PC-9 (cell line): ENCODE results near the gene SERTM1. TPM values are rescaled to one million over a fixed set of nuclear protein-coding genes. Genes with fewer than 3 reads are reported as not detected.

Experiments
- BruUV-seq: library from RNA; stranded (reverse); fragments of 400-500 nt; replicated peaks from 2 replicates; lab custom pipeline; 2021; lab: Mats Ljungman, UMichigan
- CTCF ChIA-PET: fragments of 300-600 bp; sonication (Branson Sonifier 250); formaldehyde crosslinking; loops from one replicate; lab custom pipeline; 2022; ENCODE audit warnings: antibody characterized with exemption; lab: Charles Lee
- POLR2A ChIA-PET: fragments of 300-600 bp; sonication (Branson Sonifier 250); formaldehyde crosslinking; loops from one replicate; lab custom pipeline; 2022; ENCODE audit warnings: antibody characterized with exemption; ENCODE audit not compliant: unreplicated experiment; lab: Charles Lee
- DNase-seq, 2 experiments: peaks; one replicate each; pipeline versions ENCODE4 v3.0.0 to v3.0.0-alpha.2; 2015 to 2022; ENCODE audit warnings: mixed read lengths in 1 of 2
- H2AFZ ChIP-seq: fragments of 200-600 bp; sonication (generic); 2 replicates; pipeline ENCODE4 v1.8.1; 2017; ENCODE audit warnings: antibody characterized with exemption
- H3F3A ChIP-seq: fragments of 200-600 bp; sonication (generic); 2 replicates; pipeline ENCODE4 v1.8.1; 2017; ENCODE audit warnings: antibody characterized with exemption, mild to moderate bottlenecking, low read depth; ENCODE audit not compliant: insufficient read depth
- H3K27ac ChIP-seq: fragments of 200-600 bp; sonication (generic); 2 replicates; pipeline ENCODE4 v1.6.1; 2016; ENCODE audit warnings: mixed run types
- H3K27me3 ChIP-seq: fragments of 200-600 bp; sonication (generic); 2 replicates; pipeline ENCODE4 v1.6.1; 2016; ENCODE audit warnings: low read depth, mixed run types; ENCODE audit not compliant: insufficient read depth
- H3K36me3 ChIP-seq: fragments of 200-600 bp; sonication (generic); 2 replicates; pipeline ENCODE4 v1.6.1; 2016; ENCODE audit warnings: low read depth, mixed run types
- H3K4me1 ChIP-seq: fragments of 200-600 bp; sonication (generic); replicated peaks from 2 replicates; pipeline ENCODE4 v1.6.1; 2016; ENCODE audit warnings: mixed run types; ENCODE audit not compliant: insufficient read depth
- H3K4me2 ChIP-seq: fragments of 200-600 bp; sonication (generic); 2 replicates; pipeline ENCODE4 v1.6.1; 2017; ENCODE audit warnings: mixed run types
- H3K4me3 ChIP-seq: fragments of 200-600 bp; sonication (generic); 2 replicates; pipeline ENCODE4 v1.6.1; 2016; ENCODE audit warnings: mixed run types
- H3K79me2 ChIP-seq: fragments of 200-600 bp; sonication (generic); 2 replicates; pipeline ENCODE4 v1.6.1; 2017; ENCODE audit warnings: low read depth, mixed run types
- H3K9me2 ChIP-seq: fragments of 200-600 bp; sonication (generic); 2 replicates; pipeline ENCODE4 v1.8.1; 2017; ENCODE audit warnings: mild to moderate bottlenecking; ENCODE audit not compliant: insufficient read depth
- H3K9me3 ChIP-seq: fragments of 200-600 bp; sonication (generic); 2 replicates; pipeline ENCODE4 v1.8.1; 2016; ENCODE audit warnings: low read depth; ENCODE audit not compliant: insufficient read depth
- H4K20me1 ChIP-seq: fragments of 200-600 bp; sonication (generic); 2 replicates; pipeline ENCODE4 v1.8.1; 2017; ENCODE audit not compliant: insufficient read depth
- EZH2 ChIP-seq: fragments of 200-600 bp; sonication (generic); IDR thresholded peaks from 2 replicates; pipeline ENCODE4 v1.8.0; 2017; ENCODE audit warnings: antibody characterized with exemption, low read depth
- intact Hi-C: fragments of 100-400 bp; cut with micrococcal nuclease; formaldehyde crosslinking; loops from one replicate; pipeline ENCODE4 v1.10.0; 2022; ENCODE audit not compliant: unreplicated experiment
- total RNA-seq: library from RNA; stranded (reverse); gene quantifications from 2 replicates; pipeline ENCODE4 v1.2.3, GENCODE V29; 2021
- TF ChIP-seq, protein P1 (sequence below): fragments of 200-600 bp; sonication (generic); conservative IDR thresholded peaks from 2 replicates; pipeline ENCODE4 v1.6.1; 2017; ENCODE audit warnings: mixed run types, antibody characterized with exemption, mild to moderate bottlenecking, moderate library complexity

Gene SERTM1
- total RNA-seq, 1 experiment from 2014 or later: not detected

DNA sequence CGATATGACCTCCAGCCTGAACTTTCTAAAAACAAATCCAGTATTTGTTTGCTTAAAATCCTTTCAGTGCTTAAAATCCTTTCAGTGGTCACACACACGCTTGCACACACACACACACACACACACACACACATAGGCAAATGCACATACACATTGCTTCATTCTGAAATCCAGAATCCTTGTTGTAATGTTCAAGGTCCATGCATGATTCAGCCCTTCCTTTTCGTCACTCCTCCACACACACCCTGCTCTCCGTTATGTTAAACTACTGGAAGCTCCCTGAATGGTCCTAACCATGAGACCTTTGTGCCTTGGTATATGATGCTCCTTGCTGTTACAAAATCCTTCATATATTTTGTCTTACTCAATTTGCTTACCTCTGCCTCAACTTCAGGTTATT is 44.9 kb downstream of the SERTM1 start:
- Histone ChIP-seq H2AFZ (no peak overlapping the region), H3K9me2 (no peaks in the 10 kb centered on the region; the same call in 1 of the 2 replicates), H3K4me1 (no peaks in the 10 kb centered on the region), H3K9me3 (no peaks in the 10 kb centered on the region), H3K36me3 (no peaks in the 10 kb centered on the region), H3F3A (no peaks in the 10 kb centered on the region), H3K4me3 (no peak overlapping the region), H3K27me3 (no peaks in the 10 kb centered on the region), H3K79me2 (no peaks in the 10 kb centered on the region), H4K20me1 (no peaks in the 10 kb centered on the region), H3K27ac (no peak overlapping the region), H3K4me2 (no peak overlapping the region)
- DNase-seq: no peak
- POLR2A ChIA-PET: no interaction called here
- intact Hi-C loops: loop anchor here (10.0 kb wide), 1 partner anchor 144 kb away; no protein-coding TSS in a partner anchor
- no peak for TF ChIP-seq EZH2
- TF ChIP-seq, protein P1, sequence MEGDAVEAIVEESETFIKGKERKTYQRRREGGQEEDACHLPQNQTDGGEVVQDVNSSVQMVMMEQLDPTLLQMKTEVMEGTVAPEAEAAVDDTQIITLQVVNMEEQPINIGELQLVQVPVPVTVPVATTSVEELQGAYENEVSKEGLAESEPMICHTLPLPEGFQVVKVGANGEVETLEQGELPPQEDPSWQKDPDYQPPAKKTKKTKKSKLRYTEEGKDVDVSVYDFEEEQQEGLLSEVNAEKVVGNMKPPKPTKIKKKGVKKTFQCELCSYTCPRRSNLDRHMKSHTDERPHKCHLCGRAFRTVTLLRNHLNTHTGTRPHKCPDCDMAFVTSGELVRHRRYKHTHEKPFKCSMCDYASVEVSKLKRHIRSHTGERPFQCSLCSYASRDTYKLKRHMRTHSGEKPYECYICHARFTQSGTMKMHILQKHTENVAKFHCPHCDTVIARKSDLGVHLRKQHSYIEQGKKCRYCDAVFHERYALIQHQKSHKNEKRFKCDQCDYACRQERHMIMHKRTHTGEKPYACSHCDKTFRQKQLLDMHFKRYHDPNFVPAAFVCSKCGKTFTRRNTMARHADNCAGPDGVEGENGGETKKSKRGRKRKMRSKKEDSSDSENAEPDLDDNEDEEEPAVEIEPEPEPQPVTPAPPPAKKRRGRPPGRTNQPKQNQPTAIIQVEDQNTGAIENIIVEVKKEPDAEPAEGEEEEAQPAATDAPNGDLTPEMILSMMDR: no peak
- no TSS peak for BruUV-seq
- CTCF ChIA-PET: no interaction called here

DNA sequence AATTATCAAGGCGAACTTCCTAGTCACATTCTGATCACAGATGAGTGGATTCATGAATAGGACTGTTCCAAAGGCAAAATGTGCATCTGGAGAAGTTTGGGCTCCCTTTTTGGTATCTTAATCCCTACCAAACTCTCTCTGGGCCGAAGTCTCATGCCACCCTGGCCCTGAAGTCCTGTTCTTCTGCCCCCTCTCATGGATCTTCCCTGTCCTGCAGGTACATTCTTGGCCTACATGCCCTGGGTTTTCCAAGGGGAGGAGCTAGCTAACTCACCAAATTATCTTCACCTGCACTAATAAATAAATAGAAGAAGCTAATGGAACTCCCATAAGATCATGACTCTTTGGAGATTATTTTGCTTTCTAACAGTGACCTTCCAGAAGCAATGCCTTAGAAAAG is 50.3 kb downstream of the SERTM1 start:
- Histone ChIP-seq H3K79me2 (no peaks in the 10 kb centered on the region), H3K36me3 (no peaks in the 10 kb centered on the region), H3K4me2 (no peak overlapping the region), H3F3A (no peaks in the 10 kb centered on the region), H3K9me3 (no peaks in the 10 kb centered on the region), H3K4me3 (no peak overlapping the region), H2AFZ (no peak overlapping the region), H3K9me2 (no peaks in the 10 kb centered on the region), H4K20me1 (no peaks in the 10 kb centered on the region), H3K27ac (no peak overlapping the region), H3K27me3 (no peaks in the 10 kb centered on the region), H3K4me1 (no peaks in the 10 kb centered on the region)
- intact Hi-C loops: no loop called here
- no peak for DNase-seq
- CTCF ChIA-PET: no interaction called here
- TF ChIP-seq, protein P1: no peak
- no peak for TF ChIP-seq EZH2
- no TSS peak for BruUV-seq
- POLR2A ChIA-PET: no interaction called here

DNA sequence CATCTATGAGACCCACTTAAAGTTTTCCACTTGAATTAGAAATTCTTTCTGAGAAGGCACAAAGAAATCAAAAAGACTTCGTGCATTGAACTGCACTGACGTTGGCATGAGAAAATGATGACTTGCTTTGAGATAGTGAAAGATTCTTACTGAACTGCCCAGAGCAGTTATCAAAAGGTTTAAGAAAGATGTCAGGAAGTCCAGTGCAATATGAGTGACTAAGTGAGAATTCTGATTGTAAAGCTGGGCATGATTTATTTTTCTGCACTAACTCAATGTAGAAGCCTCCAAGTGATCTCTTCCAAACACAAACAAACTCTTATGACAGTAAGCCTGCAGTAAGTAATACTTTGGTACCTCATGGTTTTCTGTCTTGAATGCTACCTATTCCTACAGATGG is 52.1 kb downstream of the SERTM1 start:
- H3F3A ChIP-seq: no peaks in the 10 kb centered on the region
- no peaks in the 10 kb centered on the region for H3K4me1 ChIP-seq
- no peak overlapping the region for H3K4me2 ChIP-seq
- H2AFZ ChIP-seq: no peak overlapping the region
- H3K27ac ChIP-seq: no peak overlapping the region
- intact Hi-C loops: no loop called here
- H3K9me3 ChIP-seq: no peaks in the 10 kb centered on the region
- H3K27me3 ChIP-seq: no peaks in the 10 kb centered on the region
- H3K4me3 ChIP-seq: no peak overlapping the region
- BruUV-seq: no TSS peak
- ChIA-PET POLR2A (no interaction called here), CTCF (no interaction called here)
- H4K20me1 ChIP-seq: no peaks in the 10 kb centered on the region
- DNase-seq: no peak
- TF ChIP-seq, protein P1: no peak
- no peak for TF ChIP-seq EZH2
- H3K36me3 ChIP-seq: no peaks in the 10 kb centered on the region
- H3K79me2 ChIP-seq: no peaks in the 10 kb centered on the region
- no peaks in the 10 kb centered on the region for H3K9me2 ChIP-seq
